H1 (cell line): ENCODE results near the gene PRR35. TPM values are rescaled to one million over a fixed set of nuclear protein-coding genes. Genes with fewer than 3 reads are reported as not detected.
A peak's percentile ranks its signal among the peaks of the same experiment; 100 is the strongest.

Source experiments
- CTCF ChIA-PET: fragments of 300-600 bp; sonication (Branson Sonifier 250); formaldehyde crosslinking; loops from one replicate; lab custom pipeline; 2021; ENCODE audit not compliant: partially characterized antibody; lab: Charles Lee
- POLR2A ChIA-PET: fragments of 300-600 bp; sonication (Branson Sonifier 250); formaldehyde crosslinking; loops from one replicate; lab custom pipeline; 2021; ENCODE audit warnings: inconsistent platforms; ENCODE audit not compliant: partially characterized antibody; lab: Charles Lee
- DNase-seq, 2 experiments: peaks; one replicate each; pipeline versions ENCODE4 v3.0.0 to v3.0.0-alpha.2; 2010 to 2022; ENCODE audit warnings: low spot score in 2 of 2, low read depth in 1 of 2, mixed read lengths in 1 of 2
- FAIRE-seq: peaks from 2 replicates; lab custom pipeline; 2011; peaks lifted over from hg19 to GRCh38; lab: Jason Lieb, UNC
- H2AFZ ChIP-seq: 2 replicates; pipeline ENCODE4 v1.8.1; 2012; ENCODE audit warnings: low read length, inconsistent platforms
- H2AK5ac ChIP-seq: 2 replicates; pipeline ENCODE4 v1.6.1; 2013; ENCODE audit warnings: low read depth, low read length
- H2BK120ac ChIP-seq: replicated peaks from 2 replicates; pipeline ENCODE3; 2013; ENCODE audit warnings: low read depth, low read length, inconsistent platforms
- H2BK12ac ChIP-seq: 2 replicates; pipeline ENCODE4 v1.6.1; 2013; ENCODE audit warnings: low read depth, low read length
- H2BK15ac ChIP-seq: 2 replicates; pipeline ENCODE4 v1.6.1; 2013; ENCODE audit warnings: low read length
- H2BK20ac ChIP-seq: 2 replicates; pipeline ENCODE4 v1.6.1; 2013; ENCODE audit warnings: low read length
- H2BK5ac ChIP-seq: 2 replicates; pipeline ENCODE4 v1.6.1; 2013; ENCODE audit warnings: low read depth, low read length
- H3K14ac ChIP-seq: 2 replicates; pipeline ENCODE4 v1.6.1; 2013; ENCODE audit warnings: inconsistent platforms; ENCODE audit not compliant: insufficient read length
- H3K18ac ChIP-seq: 2 replicates; pipeline ENCODE4 v1.6.1; 2013; ENCODE audit warnings: low read length; ENCODE audit errors: extremely low read depth
- H3K23ac ChIP-seq: 2 replicates; pipeline ENCODE4 v1.6.1; 2013; ENCODE audit warnings: inconsistent platforms; ENCODE audit not compliant: insufficient read length
- H3K23me2 ChIP-seq: 2 replicates; pipeline ENCODE4 v1.6.1; 2013; ENCODE audit warnings: low read depth, low read length
- H3K27ac ChIP-seq: 2 replicates; pipeline ENCODE4 v1.6.1; 2011; ENCODE audit warnings: low read depth, low read length, inconsistent platforms
- H3K27me3 ChIP-seq, 4 experiments: replicated peaks in 1 of 4; 1 replicate in 1 of 4; 2 replicates in 3 of 4; pipeline versions ENCODE4 v1.6.1 to v1.8.1; 2011 to 2013; ENCODE audit warnings: low read length in 3 of 4, mild to moderate bottlenecking in 3 of 4, inconsistent platforms in 2 of 4, mixed read lengths in 2 of 4, moderate library complexity in 1 of 4; ENCODE audit not compliant: control insufficient read depth in 3 of 4, insufficient read depth in 3 of 4; ENCODE audit errors: extremely low read depth in 1 of 4
- H3K36me3 ChIP-seq, 4 experiments: 2 replicates each; pipeline versions ENCODE4 v1.6.1 to v1.8.1; 2011 to 2013; ENCODE audit warnings: mild to moderate bottlenecking in 4 of 4, low read length in 3 of 4, moderate library complexity in 2 of 4, control low read depth in 1 of 4, inconsistent platforms in 1 of 4; ENCODE audit not compliant: insufficient read depth in 4 of 4, control insufficient read depth in 2 of 4
- H3K4ac ChIP-seq: replicated peaks from 2 replicates; pipeline ENCODE3; 2013; ENCODE audit warnings: low read length, low read depth, mixed read lengths, inconsistent platforms; ENCODE audit not compliant: insufficient read length
- H3K4me1 ChIP-seq, 4 experiments: replicated peaks in 1 of 4; 1 replicate in 1 of 4; 2 replicates in 3 of 4; pipeline versions ENCODE4 v1.6.1 to v1.8.1; 2011 to 2013; ENCODE audit warnings: low read length in 3 of 4, inconsistent platforms in 2 of 4, mixed read lengths in 1 of 4; ENCODE audit not compliant: insufficient read depth in 4 of 4, control insufficient read depth in 3 of 4
- H3K4me2 ChIP-seq, 2 experiments: 2 replicates each; pipeline versions ENCODE4 v1.6.1 to v1.8.1; 2011 to 2013; ENCODE audit warnings: low read depth in 2 of 2, low read length in 2 of 2, control low read depth in 1 of 2, inconsistent platforms in 1 of 2, mild to moderate bottlenecking in 1 of 2; ENCODE audit not compliant: insufficient read depth in 1 of 2
- H3K4me3 ChIP-seq, 4 experiments: fragments of 200-600, 300-600 bp in 1 of 4; sonication (generic), shearing (Covaris generic), sonication (Bioruptor Twin) in 1 of 4; 2 replicates each; pipeline versions ENCODE4 v1.5.1 to v1.8.1; 2011 to 2016; ENCODE audit warnings: low read length in 4 of 4, low read depth in 3 of 4, control low read depth in 2 of 4, inconsistent platforms in 2 of 4, mild to moderate bottlenecking in 2 of 4, mixed read lengths in 1 of 4, moderate library complexity in 1 of 4; ENCODE audit not compliant: insufficient read depth in 2 of 4; ENCODE audit errors: extremely low read depth in 1 of 4
- H3K56ac ChIP-seq: replicated peaks from 2 replicates; pipeline ENCODE3; 2013; ENCODE audit warnings: low read depth, mild to moderate bottlenecking, mixed read lengths, low read length, inconsistent platforms; ENCODE audit not compliant: insufficient read length
- H3K79me1 ChIP-seq: 2 replicates; pipeline ENCODE4 v1.6.1; 2013; ENCODE audit warnings: low read depth, low read length, control low read depth
- H3K79me2 ChIP-seq, 2 experiments: 2 replicates each; pipeline versions ENCODE4 v1.6.1 to v1.8.1; 2012 to 2013; ENCODE audit warnings: low read length in 2 of 2, mild to moderate bottlenecking in 2 of 2, inconsistent platforms in 1 of 2; ENCODE audit not compliant: insufficient read depth in 2 of 2, control insufficient read depth in 1 of 2
- H3K9ac ChIP-seq, 4 experiments: replicated peaks in 1 of 4; 1 replicate in 1 of 4; 2 replicates in 3 of 4; pipeline versions ENCODE4 v1.6.1 to v1.8.1; 2011 to 2013; ENCODE audit warnings: low read depth in 3 of 4, low read length in 3 of 4, control low read depth in 2 of 4, mild to moderate bottlenecking in 2 of 4, moderate library complexity in 2 of 4, inconsistent platforms in 1 of 4; ENCODE audit errors: extremely low read depth in 1 of 4
- H3K9me3 ChIP-seq, 2 experiments: 2 replicates each; pipeline versions ENCODE4 v1.6.1 to v1.8.1; 2012 to 2013; ENCODE audit warnings: mild to moderate bottlenecking in 2 of 2, moderate library complexity in 2 of 2, control low read depth in 1 of 2, inconsistent platforms in 1 of 2, low read depth in 1 of 2, low read length in 1 of 2, mixed read lengths in 1 of 2; ENCODE audit not compliant: insufficient read depth in 2 of 2
- H4K20me1 ChIP-seq, 2 experiments: replicated peaks in 1 of 2; 2 replicates each; pipeline versions ENCODE3 to v1.8.1; 2011 to 2013; ENCODE audit warnings: inconsistent platforms in 2 of 2, low read length in 2 of 2, mild to moderate bottlenecking in 1 of 2; ENCODE audit not compliant: insufficient read depth in 2 of 2, control insufficient read depth in 1 of 2
- H4K5ac ChIP-seq: 2 replicates; pipeline ENCODE4 v1.6.1; 2013; ENCODE audit warnings: low read length, low read depth, mixed read lengths, inconsistent platforms; ENCODE audit not compliant: insufficient read length
- H4K8ac ChIP-seq: 2 replicates; pipeline ENCODE4 v1.8.0; 2013; ENCODE audit warnings: mild to moderate bottlenecking, moderate library complexity, low read length, inconsistent platforms; ENCODE audit not compliant: insufficient read depth; ENCODE audit errors: extremely low read depth
- H4K91ac ChIP-seq: replicated peaks from 2 replicates; pipeline ENCODE3; 2013; ENCODE audit warnings: low read length, mixed read lengths, inconsistent platforms; ENCODE audit not compliant: insufficient read length
- ASH2L ChIP-seq: fragments of 200-600, 300-600 bp; sonication (generic); IDR thresholded peaks from one replicate; pipeline ENCODE4 v1.7.1; 2017; ENCODE audit warnings: low read length
- BRCA1 ChIP-seq: IDR thresholded peaks from 2 replicates; pipeline ENCODE4 v1.6.1; 2012; ENCODE audit warnings: low read depth, low read length, improper control_type of control experiment
- E2F6 ChIP-seq: IDR thresholded peaks from 2 replicates; pipeline ENCODE4 v1.6.1; 2012; ENCODE audit warnings: inconsistent platforms
- GTF2F1 ChIP-seq: IDR thresholded peaks from 2 replicates; pipeline ENCODE4 v1.6.1; 2012; ENCODE audit warnings: low read depth, low read length, improper control_type of control experiment, borderline replicate concordance
- JUN ChIP-seq: IDR thresholded peaks from 2 replicates; pipeline ENCODE4 v1.6.1; 2011; ENCODE audit warnings: low read depth, mild to moderate bottlenecking, improper control_type of control experiment, low read length
- MAX ChIP-seq: IDR thresholded peaks from 2 replicates; pipeline ENCODE4 v1.6.1; 2012; ENCODE audit warnings: inconsistent platforms
- POLR2AphosphoS5 ChIP-seq: IDR thresholded peaks from 2 replicates; pipeline ENCODE4 v1.6.1; 2011; ENCODE audit warnings: low read depth, low read length
- SAP30 ChIP-seq: fragments of 300-600 bp; sonication (generic); IDR thresholded peaks from 2 replicates; pipeline ENCODE4 v1.7.1; 2012; ENCODE audit warnings: low read length, moderate library complexity, mild to moderate bottlenecking, inconsistent platforms; ENCODE audit not compliant: insufficient read depth, insufficient replicate concordance
- SP1 ChIP-seq: IDR thresholded peaks from 2 replicates; pipeline ENCODE4 v1.6.1; 2011; ENCODE audit warnings: low read depth, low read length
- TBP ChIP-seq: IDR thresholded peaks from 2 replicates; pipeline ENCODE4 v1.6.1; 2011; ENCODE audit warnings: low read depth, low read length, improper control_type of control experiment
- WGBS, 2 experiments: shearing (Covaris generic) in 1 of 2; methylation state at CpG; one replicate each; pipeline versions ENCODE4 v1.1.6 to v1.1.7; 2013 to 2015; ENCODE audit warnings: low lambda C conversion rate in 2 of 2, mixed read lengths in 2 of 2, inconsistent platforms in 1 of 2, low coverage in 1 of 2, missing lambda C conversion rate in 1 of 2; ENCODE audit not compliant: insufficient replicate concordance in 2 of 2, insufficient coverage in 1 of 2, insufficient read length in 1 of 2; ENCODE audit errors: extremely low coverage in 1 of 2, missing lambda C conversion rate in 1 of 2; 5-methylcytosine and 5-hydroxymethylcytosine counted together
- polyA plus RNA-seq, 7 experiments: library from polyadenylated mRNA; depleted of rRNA in 3 of 7; stranded (reverse) in 5 of 7; unstranded in 2 of 7; fragments of >200 nt in 5 of 7; fragments of 200-250 nt in 2 of 7; gene quantifications; 1 replicate in 5 of 7; 2 replicates in 1 of 7; 4 replicates in 1 of 7; pipeline versions ENCODE4 v1.2.1 to v1.2.3, GENCODE V29; 2011 to 2013; ENCODE audit warnings: missing spikeins in 2 of 7, mixed read lengths in 2 of 7
- total RNA-seq: library from RNA; stranded (reverse); fragmentation: NEBNext Ultra II Directional; extraction: Animal tissue kit (Norgen Biotek cat#: 25700); gene quantifications from 2 replicates; pipeline ENCODE4 v1.2.1, GENCODE V29; 2021
- TF ChIP-seq, protein P1 (sequence below): IDR thresholded peaks from 2 replicates; pipeline ENCODE4 v1.6.1; 2011; ENCODE audit warnings: low read length, improper control_type of control experiment

The PRR35 gene
- total and polyA plus RNA-seq, 2 of the 8 experiments (the other 6 are each of a cell fraction or from before 2014, with no cell fraction given), result 0.38 to 0.50 TPM

DNA sequence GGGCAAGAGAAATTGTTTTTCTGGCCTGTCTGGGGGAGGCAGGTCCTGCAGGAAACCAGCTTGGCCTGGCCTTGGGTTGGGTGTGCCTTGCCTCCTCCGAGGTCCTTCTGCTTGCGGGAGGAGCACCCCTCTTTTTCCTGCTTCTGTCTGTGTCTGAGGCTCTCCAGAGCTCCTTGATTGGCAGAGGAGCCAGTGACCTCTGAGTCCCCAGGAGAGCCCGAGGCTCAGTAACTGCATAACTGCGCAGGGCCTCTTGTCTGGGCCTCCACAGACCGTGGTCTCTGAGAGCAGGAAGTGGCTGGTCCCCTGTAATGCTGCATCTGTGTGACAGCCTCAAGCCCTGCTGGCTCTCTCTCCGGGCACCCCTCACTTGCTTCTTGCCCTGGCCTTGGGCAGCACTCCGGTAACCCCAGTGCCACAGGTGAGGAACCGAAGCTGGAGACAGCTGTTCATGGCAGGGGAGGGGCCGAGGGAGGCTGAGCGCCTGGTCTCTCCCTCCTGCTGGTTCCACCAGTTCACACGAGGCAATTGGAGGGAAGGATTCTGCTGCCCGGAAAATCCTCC, 31.1 kb upstream of the PRR35 start:
- H4K20me1 ChIP-seq, result peaks cover 16 to 37% of the 10 kb centered on the region in 2 experiments
- H3K27me3 ChIP-seq, result no peaks in the 10 kb centered on the region
- H3K4me3 ChIP-seq, result peak overlapping the region; percentile 79 to 91 (median 82); a peak in 5 of 8 replicates
- DNase-seq (no peak), FAIRE-seq (no peak)
- peaks cover 6 to 50% of the 10 kb centered on the region in 2 experiments; a peak in 3 of 4 replicates for H3K79me2 ChIP-seq
- ChIA-PET CTCF (interaction anchor here (0.6 to 1.6 kb wide), 5 partner anchors 9 to 166 kb away, joined by 3 to 7 read pairs (median 3); no protein-coding TSS in a partner anchor), POLR2A (interaction anchor here (0.7 to 1.4 kb wide), 4 partner anchors 10 to 129 kb away, joined by 3 to 4 read pairs (median 4); no protein-coding TSS in a partner anchor)
- H2BK15ac ChIP-seq, result no peak overlapping the region
- H3K18ac ChIP-seq, result no peak overlapping the region
- 0 out of 2 replicates have a peak overlapping the region, but pooled peaks have one; percentile 30 for H2BK5ac ChIP-seq
- no peak overlapping the region for H3K27ac ChIP-seq
- peaks cover 14% of the 10 kb centered on the region for H3K79me1 ChIP-seq
- 87% methylated on average over 12 of the region's 12 CpGs; no CpG with 5 or more reads in 1 of the 2 experiments for WGBS, 2 experiments
- H3K9me3 ChIP-seq, result no peaks in the 10 kb centered on the region
- peak overlapping the region in 1 of 4 experiments; percentile 10; a peak in 2 of 7 replicates for H3K9ac ChIP-seq
- no peak overlapping the region for H3K56ac ChIP-seq
- no peaks in the 10 kb centered on the region for H3K36me3 ChIP-seq
- no peak overlapping the region for H4K5ac ChIP-seq
- peaks cover 0 to 21% (median 12%) of the 10 kb centered on the region in 4 experiments; a peak in 5 of 7 replicates for H3K4me1 ChIP-seq
- no peak overlapping the region for H3K14ac ChIP-seq
- peak overlapping the region; percentile 76 to 92 for H3K4me2 ChIP-seq
- no peak overlapping the region for H4K91ac ChIP-seq
- no peak overlapping the region for H2AK5ac ChIP-seq
- no peak overlapping the region for H3K4ac ChIP-seq
- no peak overlapping the region for H2BK120ac ChIP-seq
- H2AFZ ChIP-seq, result no peak overlapping the region
- H3K23ac ChIP-seq, result no peak overlapping the region
- no peak overlapping the region for H2BK12ac ChIP-seq
- H2BK20ac ChIP-seq, result no peak overlapping the region
- H3K23me2 ChIP-seq, result peaks cover 7% of the 10 kb centered on the region; the same call in 1 of the 2 replicates
- H4K8ac ChIP-seq, result no peak overlapping the region
- TF ChIP-seq JUN (no peak), POLR2AphosphoS5 (no peak), TBP (no peak), E2F6 (no peak), SAP30 (no peak), SP1 (no peak), ASH2L (no peak), BRCA1 (no peak), MAX (no peak), GTF2F1 (no peak)
- TF ChIP-seq, protein P1, sequence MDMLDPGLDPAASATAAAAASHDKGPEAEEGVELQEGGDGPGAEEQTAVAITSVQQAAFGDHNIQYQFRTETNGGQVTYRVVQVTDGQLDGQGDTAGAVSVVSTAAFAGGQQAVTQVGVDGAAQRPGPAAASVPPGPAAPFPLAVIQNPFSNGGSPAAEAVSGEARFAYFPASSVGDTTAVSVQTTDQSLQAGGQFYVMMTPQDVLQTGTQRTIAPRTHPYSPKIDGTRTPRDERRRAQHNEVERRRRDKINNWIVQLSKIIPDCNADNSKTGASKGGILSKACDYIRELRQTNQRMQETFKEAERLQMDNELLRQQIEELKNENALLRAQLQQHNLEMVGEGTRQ, result no peak
